Adipose tissue (tissue), 3 donors: Measurements from ENCODE around the gene TTC9B. TPM values are rescaled to one million over a fixed set of nuclear protein-coding genes. Genes with fewer than 3 reads are reported as not detected.

Source experiments
- H3K27ac ChIP-seq: one replicate; pipeline ENCODE4 v1.5.1; 2013; ENCODE audit warnings: low read depth, low read length
- WGBS, 3 donors: extraction: QIAGEN DNeasy Blood & Tissue Kit; methylation state at CpG; one replicate each; pipeline ENCODE4 v1.1.7; 2013; 5-methylcytosine and 5-hydroxymethylcytosine counted together
- polyA plus RNA-seq, 3 donors: library from polyadenylated mRNA; stranded (reverse); fragments of 200-250 nt; gene quantifications; one replicate each; pipeline ENCODE4 v1.2.3, GENCODE V29; 2013
- donor health status: healthy with polysubstance abuse.
- donor health status: Bipolar disorder and iron deficiency.
- donor health status: healthy.

TTC9B gene
- polyA plus RNA-seq: under 1 TPM in 1 of 3 donors, not detected in 2; 0.10 TPM

DNA sequence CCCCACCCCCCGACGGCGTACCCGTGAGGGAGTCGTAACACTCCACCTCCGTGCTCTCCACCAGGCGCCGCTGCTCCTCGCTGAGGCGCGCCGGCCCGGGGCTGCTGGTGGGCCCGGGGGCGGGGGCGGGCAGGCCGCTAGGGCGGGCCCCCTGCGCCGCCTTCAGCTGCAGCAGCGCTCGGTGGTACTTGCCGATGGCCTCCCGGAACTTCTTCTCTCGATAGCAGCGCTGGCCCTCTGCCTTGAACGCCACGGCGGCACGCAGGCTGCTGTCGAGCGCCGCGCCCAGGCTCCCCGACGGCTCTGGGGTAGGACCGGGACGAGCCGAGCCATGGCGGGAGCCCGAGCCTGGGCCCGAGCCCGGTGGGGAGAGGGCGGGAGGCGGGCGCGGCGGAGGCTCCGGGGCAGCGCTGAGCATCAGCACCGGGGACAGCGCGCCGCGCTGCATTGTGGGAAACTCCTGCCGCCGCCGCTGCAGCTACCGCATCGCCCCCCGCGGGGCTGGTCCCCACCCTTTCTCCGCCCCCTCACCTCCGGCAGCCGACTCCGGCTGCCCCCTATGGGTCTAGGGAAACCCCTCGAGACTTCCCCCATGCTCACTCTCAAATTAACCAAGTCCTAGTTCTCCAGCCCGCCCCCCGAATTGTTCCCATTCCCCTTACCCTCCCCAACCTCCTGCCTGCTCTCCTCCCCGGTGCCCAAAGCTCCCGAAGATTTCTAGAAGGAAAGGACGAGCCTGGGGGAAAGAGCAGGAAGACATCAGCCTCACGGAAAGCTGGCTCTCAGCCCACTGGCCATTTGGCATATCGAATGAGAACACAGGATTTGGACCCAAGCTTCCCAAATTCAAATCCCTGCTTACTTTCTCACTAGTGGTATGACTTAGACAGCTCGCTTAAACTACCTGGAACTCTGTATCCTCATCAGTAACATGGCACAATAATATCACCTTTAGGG is at the start of gene TTC9B:
TSS of gene TTC9B (minus strand) at position 451 of the 957 bp plus-strand sequence. CDS start at position 448, 3 bp downstream.
- H3K27ac ChIP-seq: no peak within 1 kb of the TSS
- 3 to 6% (median 4%) methylated on average over 47 to 75 of the region's 75 CpGs for WGBS, 3 donors

- 82 to 85% (median 85%) methylated on average over 6 of the region's 6 CpGs for WGBS, 3 donors
- H3K27ac ChIP-seq: no peak overlapping the region
Observed at GRCh38 chr19:40267601-40267997, 49.4 kb upstream of the TTC9B start.

DNA sequence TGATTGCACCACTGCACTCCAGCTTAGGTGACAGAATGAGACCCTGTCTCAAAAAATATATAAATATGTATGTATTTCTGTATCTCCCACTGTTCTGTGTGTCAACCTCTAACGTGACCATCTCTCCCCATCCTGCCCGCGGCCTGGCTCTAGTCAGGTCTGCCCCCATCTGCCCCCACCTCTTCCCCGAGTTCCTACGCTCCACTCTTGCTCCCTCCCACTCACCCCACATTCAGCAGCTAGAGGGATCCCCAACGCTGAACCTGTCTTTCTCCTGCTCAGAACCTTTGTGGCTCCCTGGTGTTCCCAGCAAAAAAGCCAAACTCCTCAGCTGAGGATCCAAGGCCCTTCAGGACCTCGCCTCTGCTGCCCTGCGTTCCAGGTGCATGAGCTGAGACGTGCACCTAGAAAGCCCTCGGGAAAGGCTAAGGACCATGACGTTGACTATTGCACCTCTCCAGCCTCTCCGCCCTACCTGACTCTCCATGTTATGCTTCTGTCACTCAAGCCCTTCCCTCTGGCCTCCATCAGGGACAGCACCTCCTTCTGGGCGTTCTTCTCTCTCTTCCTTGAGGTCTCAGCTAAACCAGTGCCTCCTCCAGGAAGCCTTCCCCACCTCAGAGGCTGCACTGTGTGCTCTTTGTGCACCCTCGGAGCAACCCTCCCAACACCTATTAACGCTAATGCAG is 48.9 kb upstream of the TTC9B start:
- WGBS, 3 donors: 80 to 85% (median 85%) methylated on average over 14 to 15 of the region's 15 CpGs
- no peak overlapping the region for H3K27ac ChIP-seq

GRCh38 chr19:40266119-40266518 is 47.9 kb upstream of the TTC9B start:
- H3K27ac ChIP-seq: no peak overlapping the region
- WGBS, 3 donors: 22 to 78% (median 71%) methylated on average over 17 of the region's 17 CpGs

- no peak overlapping the region for H3K27ac ChIP-seq
Observed at GRCh38 chr19:40265763-40266099, 47.5 kb upstream of the TTC9B start.

DNA sequence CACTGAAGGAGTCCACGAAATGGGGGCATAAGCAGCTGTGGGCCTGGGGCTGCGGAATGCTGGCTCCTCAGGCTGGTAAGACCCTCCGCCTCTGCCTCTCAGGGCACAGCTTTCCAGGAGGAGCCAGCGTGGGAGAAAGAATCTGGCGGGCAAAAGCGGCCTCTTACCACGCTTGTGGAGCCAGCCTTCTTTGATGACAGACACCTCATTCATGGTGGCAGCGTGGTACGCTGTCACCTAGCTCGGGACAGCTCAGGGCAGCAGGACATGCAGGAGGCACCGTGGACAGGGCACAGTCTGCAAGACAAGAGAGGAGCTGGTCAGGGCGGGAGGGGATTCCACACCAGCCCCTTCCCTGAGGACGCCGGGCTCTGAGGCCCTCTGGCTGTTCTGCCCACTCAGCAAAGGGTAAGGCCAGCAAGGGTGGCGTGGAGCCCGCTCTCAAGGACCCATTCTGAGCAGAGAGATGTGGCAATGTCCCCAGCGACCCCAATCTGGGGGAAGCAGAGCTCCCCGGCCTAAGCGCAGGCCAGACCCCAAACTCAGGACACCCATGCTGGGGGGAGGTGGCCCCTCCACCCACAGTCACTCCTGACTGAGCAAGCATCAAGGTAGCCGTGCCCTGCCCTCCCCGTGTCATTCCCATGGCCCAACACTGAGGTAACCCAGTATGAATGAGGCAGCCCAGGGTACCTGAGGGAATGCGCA is 47.0 kb upstream of the TTC9B start:
- 88 to 93% (median 93%) methylated on average over 22 of the region's 22 CpGs for WGBS, 3 donors
- no peak overlapping the region for H3K27ac ChIP-seq

More at GRCh38 chr19:40265763-40266099, 47.5 kb upstream of the TTC9B start:
- WGBS, 3 donors: 69 to 88% (median 85%) methylated on average over 6 of the region's 6 CpGs

DNA sequence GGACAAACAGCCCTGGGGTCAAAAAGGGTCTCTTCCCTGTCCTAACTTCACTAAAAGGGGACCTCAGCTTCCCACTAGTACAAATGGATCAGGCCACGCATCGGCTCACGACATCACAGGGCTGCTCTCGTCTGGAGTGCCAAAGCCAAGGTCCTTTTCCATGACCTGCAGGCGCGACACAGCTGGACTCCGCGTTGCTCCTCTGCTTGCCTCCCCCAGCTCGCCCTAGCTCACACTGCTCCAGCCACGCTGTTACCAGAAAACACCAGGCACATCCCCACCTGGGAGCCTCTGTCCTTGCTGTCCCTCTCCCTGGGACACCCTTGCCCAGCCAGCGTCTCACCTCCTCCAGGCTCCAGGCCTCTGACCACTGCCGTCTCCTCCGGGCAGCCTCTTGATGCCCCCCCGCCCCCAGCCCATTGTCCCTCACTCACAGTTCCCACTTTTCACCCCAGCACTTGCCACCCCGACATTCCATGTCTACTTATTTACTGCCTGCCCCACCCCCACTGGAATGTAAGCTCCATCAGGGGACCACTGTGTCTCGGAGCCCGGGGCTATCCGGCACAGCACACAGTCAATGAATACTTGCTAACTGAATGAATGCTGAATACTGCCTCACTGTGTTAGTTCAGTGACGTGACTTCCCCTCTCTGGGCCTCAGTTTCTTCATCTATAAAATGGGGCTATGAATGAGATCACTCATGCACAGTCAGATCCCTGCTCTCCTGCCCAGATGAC is 46.3 kb upstream of the TTC9B start:
- 85 to 93% (median 85%) methylated on average over 19 of the region's 19 CpGs for whole genome bisulfite sequencing, 3 donors
- no peak overlapping the region for H3K27ac ChIP-seq

DNA sequence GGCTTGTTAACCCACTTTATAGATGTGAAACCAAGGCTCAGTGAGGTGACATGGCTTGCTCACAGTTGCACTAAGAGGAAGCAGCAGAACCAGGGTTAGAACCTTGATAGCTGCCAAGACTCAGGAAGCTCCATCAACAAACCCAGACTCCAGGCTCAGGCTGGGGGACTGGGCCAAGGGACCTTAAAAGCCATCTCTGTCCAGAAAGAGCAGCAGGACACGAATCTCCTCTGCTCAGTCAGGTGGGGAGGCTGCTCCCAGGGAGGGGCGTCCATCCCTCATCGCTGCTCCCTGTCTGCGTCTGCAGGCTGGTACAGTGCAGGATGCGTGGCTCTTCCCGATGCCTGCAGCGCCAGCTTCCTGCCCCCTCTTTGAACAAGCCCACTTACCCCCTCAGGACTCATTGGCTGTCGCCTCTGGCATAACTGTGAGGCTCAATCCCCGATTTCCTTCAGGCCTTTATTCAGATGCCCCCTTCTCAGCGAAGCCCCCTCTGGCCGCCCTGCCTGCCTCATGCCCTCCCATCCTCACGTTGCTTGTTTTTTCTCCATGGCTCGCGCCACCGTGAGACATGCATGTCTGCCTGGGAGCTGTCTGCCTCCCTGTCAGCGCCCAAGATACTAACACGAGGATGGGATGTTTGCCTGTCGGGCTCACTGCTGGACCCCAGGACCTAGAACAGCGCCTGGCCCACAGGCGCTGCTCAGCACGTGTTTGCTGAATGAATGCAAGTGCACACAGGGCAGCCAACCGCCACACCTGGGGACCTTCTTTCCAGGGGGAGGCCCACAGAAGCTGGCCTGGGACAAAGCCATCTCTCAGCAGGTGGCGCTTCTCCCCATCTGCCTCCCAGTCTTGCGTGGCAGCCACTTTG is 45.5 kb upstream of the TTC9B start:
- WGBS, 3 donors: 90 to 92% (median 91%) methylated on average over 24 of the region's 24 CpGs
- H3K27ac ChIP-seq: no peak overlapping the region

DNA sequence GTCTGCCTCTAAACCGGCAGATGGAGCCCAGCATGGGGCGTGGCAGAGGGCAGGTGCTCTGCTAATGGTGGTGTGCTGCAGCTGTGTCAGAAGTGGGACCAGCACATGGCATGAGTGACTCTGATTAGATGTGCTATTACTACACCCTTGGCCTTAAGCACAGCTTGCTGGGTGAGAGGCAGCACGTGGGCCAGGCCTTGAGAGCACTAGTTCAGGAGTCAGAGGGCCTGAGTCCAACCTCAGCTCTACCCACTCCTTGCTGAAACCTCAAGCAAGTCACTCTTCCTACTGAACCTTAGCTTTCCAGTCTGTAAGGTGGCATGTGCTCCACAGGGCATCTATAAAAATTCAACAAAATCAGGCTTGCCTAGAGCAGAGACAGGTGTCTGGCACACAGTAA is 44.2 kb upstream of the TTC9B start:
- no peak overlapping the region for H3K27ac ChIP-seq
- 82 to 92% (median 87%) methylated on average over 3 of the region's 3 CpGs for WGBS, 3 donors

- H3K27ac ChIP-seq: no peak overlapping the region
- 80 to 85% (median 82%) methylated on average over 8 of the region's 8 CpGs for WGBS, 3 donors
Observed at GRCh38 chr19:40261631-40262030, 43.4 kb upstream of the TTC9B start.

GRCh38 chr19:40257096-40257517 is 38.9 kb upstream of the TTC9B start:
- H3K27ac ChIP-seq: no peak overlapping the region

DNA sequence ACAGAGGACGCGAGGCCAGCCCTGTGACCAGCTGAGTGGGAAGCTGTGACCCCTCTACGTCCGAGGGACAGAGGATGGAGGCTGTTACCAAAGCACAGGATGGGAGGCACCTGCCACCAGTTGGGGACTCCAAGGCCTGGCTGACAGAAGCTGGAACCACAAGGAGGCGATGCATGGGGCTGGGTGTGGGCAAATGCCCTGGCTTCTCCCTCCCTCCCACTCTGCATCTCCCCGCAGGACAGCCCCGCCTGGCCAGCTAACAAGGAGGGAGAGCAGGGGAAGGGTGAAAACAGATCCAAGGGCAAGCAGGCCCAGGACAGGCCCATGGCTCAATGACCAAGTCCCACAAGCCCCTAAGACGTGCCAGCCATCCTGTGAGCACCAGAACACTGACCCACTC is 38.3 kb upstream of the TTC9B start:
- 86 to 93% (median 88%) methylated on average over 8 of the region's 8 CpGs for WGBS, 3 donors
- H3K27ac ChIP-seq: no peak overlapping the region

More at GRCh38 chr19:40257096-40257517, 38.9 kb upstream of the TTC9B start:
- 78 to 84% (median 81%) methylated on average over 9 of the region's 9 CpGs for WGBS, 3 donors

GRCh38 chr19:40255619-40256166 is 37.5 kb upstream of the TTC9B start:
- H3K27ac ChIP-seq: no peak overlapping the region
- WGBS, 3 donors: 69 to 90% (median 76%) methylated on average over 3 of the region's 3 CpGs

DNA sequence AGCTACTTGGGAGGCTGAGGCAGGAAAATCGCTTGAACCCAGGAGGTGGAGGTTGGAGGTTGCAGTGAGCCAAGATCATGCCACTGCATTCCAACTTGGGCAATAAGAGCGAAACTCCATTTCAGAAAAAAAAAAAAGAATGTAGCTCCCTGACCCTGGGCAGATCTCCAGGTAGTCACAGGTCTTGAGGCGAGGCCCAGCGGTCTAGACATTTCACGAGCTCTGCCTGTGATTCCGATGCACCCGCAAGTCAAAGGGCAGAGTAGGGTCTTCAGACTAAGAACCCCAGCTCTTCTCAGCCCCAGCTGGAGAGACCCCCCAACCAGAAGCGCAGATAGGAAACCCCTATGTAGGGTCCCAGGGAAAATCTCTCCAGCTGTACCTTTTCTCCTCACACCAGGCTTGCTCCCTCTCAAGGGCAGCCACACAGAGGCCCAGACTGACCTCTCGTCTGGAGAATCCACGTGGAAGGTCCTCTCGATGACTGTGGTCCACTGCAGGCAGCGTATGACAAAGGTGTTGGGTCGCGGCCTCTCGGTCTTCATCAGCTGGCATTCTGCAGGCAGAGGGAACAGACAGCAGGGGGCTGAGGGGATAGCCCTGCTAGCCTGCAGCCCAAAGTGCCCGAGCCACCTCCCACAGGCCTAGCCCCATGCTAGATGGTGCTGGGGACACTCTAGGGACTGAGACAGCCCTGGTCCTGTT is 36.7 kb upstream of the TTC9B start:
- H3K27ac ChIP-seq: no peak overlapping the region
- 73 to 92% (median 90%) methylated on average over 16 of the region's 16 CpGs for WGBS, 3 donors

DNA sequence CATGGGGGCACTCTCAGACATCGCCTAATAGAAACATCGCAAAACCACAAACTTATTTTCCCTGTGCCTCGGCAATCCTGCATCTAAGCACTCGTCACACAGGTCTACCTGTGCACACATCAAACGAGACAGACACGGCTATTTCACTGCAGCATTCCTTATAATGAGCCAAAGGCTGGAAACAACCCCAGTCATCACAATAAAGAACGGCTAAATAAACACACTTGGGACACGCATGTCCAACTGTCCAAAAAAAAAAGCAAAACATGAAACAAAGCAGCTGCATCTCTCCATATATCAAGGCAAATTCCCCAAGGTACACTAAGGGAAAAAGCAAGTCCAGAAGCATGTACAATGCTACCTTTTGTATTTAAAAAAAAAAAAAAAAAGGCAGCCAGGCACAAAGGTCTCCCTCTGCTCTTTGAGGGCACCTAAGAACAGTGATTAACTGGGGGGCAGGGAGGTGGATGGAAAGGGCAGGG is 35.5 kb upstream of the TTC9B start:
- 31 to 84% (median 72%) methylated on average over 8 of the region's 8 CpGs for WGBS, 3 donors
- no peak overlapping the region for H3K27ac ChIP-seq

DNA sequence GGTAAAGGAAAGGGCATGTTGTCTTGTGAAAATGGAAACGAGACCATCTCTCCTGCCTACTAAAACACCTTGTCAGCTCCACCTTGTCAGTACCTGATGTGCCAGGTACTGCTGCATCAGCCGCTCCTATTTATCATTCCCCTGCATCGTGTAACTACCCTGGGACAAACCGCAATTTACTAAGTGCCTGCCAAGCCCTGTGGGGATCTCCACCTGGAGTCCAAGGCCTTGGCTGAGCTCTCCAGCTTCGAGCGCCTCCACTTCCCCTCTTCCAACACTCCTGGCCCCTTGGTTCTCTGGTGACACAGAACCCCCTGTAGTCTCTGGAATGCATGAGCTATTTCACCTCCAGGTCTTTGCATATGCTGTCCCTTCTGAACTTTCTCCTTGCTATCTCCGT is 34.2 kb upstream of the TTC9B start:
- H3K27ac ChIP-seq: no peak overlapping the region
- WGBS, 3 donors: 38 to 86% (median 85%) methylated on average over 7 of the region's 7 CpGs
